Fibroblast of lung (primary cell): ENCODE measurements around the gene TF.

Experiments
- EZH2 ChIP-seq: IDR thresholded peaks from 2 replicates; pipeline ENCODE4 v1.5.1; 2012; ENCODE audit warnings: low read length, control low read depth, mild to moderate bottlenecking; ENCODE audit errors: missing control alignments
- TF ChIP-seq, protein P1 (sequence below), 2 donors: IDR thresholded peaks in 1 of 2; conservative IDR thresholded peaks in 1 of 2; 1 replicate in 1 of 2; 2 replicates in 1 of 2; pipeline ENCODE4 v1.5.1; 2011 to 2012; ENCODE audit warnings: low read length in 2 of 2, control low read depth in 1 of 2, inconsistent platforms in 1 of 2, low read depth in 1 of 2, mild to moderate bottlenecking in 1 of 2

DNA sequence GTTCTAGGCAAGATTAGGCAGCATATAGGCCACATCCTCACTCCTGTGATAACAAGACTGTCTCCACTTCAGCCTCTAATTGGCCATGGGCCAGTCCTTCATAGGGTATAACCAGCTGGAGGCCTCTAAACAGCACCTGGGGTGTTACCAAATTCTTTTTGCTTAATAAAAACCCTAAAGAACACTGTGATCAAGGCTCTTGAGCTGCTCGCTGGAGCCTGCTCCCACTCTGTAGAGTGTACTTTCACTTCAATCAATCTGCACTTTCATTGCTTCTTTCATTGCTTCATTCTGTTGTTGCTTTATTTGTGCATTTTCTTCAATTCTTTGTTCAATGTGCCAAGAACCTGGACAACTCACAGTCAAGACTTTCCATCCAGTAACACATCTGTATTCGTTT, 48.2 kb upstream of the TF start:
- TF ChIP-seq, protein P1, sequence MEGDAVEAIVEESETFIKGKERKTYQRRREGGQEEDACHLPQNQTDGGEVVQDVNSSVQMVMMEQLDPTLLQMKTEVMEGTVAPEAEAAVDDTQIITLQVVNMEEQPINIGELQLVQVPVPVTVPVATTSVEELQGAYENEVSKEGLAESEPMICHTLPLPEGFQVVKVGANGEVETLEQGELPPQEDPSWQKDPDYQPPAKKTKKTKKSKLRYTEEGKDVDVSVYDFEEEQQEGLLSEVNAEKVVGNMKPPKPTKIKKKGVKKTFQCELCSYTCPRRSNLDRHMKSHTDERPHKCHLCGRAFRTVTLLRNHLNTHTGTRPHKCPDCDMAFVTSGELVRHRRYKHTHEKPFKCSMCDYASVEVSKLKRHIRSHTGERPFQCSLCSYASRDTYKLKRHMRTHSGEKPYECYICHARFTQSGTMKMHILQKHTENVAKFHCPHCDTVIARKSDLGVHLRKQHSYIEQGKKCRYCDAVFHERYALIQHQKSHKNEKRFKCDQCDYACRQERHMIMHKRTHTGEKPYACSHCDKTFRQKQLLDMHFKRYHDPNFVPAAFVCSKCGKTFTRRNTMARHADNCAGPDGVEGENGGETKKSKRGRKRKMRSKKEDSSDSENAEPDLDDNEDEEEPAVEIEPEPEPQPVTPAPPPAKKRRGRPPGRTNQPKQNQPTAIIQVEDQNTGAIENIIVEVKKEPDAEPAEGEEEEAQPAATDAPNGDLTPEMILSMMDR (conservative IDR thresholded peaks at IDR 0.05 in 1 of 2, IDR thresholded peaks at IDR 0.05 in 1 of 2; ENCODE audit: low read depth in 1 of 2, low read length in 2 of 2): no peak
- TF ChIP-seq EZH2: no peak
